ENCODE measurements around the gene ZNF628.
A peak's percentile ranks its signal among the peaks of the same experiment; 100 is the strongest.

Gene ZNF628

DNA sequence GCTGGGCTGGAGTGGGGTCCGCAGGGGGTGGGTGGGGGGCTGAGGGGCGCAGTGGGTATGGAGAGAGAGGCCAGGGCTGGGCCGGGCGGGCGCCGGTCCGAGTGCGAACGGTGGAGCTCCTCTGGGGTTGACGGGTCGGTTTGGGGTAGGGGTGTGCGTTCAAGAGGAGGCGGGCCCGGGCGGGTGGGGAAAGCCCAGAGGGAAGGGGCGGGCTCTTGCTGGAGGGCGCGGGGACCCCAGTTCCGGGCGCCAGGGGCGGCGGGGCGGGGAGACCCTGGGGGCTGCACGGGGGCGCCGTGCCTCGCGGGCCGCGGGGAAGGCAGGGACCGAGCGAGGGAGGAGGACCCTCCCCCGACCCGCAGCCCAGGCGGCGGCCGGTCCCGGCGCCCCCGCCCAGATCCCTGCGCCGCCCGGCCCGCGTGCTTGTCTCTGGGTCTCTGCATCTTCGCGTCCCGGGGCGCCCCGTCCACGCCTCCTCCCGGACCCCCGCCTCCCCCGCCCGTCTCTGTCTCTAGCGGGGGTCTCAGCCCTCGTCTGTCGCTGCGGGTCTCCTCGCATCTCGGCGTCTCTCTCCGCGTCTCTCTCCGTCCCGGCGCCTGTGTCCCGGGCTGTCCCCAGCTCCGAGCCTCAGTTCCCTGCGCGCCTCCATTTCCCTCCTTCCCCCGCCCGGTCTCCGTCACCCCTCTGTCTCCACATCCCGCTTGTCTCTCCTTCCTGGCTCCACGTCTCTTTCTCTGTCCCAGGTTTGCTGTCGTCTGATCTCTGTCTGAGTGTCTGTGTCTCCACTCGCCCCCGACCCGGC is 25.1 kb upstream of the ZNF628 start:
- DNase-seq (ENCODE audit: low read depth): no peak

DNA sequence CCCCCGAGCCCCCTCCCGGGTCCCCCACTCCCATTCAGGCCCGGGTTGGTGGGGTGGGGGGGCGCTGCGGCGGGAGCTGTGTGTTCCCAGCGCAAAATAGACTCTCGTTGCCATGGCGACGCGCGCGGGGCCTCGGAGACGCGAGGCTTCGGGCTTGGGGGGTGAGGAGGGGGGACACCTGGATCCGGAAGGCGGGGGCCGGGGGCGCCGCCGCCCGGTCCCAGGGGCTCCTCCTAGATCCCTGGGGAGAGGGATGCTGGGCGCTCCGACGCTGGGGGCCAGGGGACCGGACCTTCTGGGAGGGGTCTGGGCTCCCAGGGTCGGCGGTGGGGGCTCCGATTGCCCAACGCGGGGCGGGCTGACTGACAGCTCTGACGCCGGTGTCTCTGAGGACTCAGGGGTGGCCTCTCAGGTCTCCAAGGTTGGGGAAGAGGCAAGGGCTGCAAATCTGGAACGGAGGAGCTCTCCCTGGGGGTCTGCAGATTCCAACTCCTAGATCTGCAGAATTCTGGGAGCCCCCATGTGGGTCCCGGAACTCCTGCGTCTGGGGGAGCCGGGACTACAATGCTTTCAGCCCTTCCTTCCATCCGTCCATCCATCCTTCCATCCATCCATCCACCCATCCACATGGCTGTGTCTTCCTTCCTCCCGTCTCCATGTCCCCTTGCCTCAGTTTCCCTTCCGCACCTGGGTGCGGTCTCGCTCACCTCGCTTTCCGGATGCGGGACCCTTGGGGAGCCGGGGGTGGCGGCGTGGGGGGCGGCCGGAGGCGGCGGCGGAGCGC is 24.3 kb upstream of the ZNF628 start:
- no peak for DNase-seq (ENCODE audit: low read depth)

DNA sequence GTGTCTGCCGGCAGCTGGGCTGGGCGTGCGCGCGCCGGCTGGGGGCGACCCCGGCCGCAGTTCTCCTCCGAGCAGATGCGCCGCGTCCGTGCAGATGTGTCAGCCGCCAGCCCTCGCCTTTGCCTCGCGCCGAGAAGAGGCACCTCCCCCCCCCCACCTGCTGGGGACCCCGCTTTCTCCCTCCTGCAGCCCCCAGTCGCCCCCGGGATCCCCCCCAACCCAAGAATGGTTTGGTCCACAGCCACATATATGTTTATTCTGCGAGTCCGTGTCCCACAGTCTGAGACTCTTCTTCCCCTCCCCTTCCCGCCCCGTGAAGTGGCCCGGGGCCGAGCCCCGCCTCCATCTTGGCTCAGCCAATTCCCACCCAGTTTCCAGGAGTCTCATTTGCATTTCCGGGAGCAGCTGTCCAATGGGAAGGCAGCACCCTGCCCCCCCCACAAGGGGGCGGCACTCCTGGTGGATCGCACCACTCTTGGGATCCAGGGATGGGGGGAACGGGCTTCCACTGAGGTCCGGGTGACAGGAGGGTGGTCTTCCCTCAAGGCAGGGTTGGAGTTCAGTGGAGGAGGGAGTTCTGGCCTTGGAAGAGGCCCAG is 23.6 kb upstream of the ZNF628 start:
- DNase-seq (ENCODE audit: low read depth): no peak

DNA sequence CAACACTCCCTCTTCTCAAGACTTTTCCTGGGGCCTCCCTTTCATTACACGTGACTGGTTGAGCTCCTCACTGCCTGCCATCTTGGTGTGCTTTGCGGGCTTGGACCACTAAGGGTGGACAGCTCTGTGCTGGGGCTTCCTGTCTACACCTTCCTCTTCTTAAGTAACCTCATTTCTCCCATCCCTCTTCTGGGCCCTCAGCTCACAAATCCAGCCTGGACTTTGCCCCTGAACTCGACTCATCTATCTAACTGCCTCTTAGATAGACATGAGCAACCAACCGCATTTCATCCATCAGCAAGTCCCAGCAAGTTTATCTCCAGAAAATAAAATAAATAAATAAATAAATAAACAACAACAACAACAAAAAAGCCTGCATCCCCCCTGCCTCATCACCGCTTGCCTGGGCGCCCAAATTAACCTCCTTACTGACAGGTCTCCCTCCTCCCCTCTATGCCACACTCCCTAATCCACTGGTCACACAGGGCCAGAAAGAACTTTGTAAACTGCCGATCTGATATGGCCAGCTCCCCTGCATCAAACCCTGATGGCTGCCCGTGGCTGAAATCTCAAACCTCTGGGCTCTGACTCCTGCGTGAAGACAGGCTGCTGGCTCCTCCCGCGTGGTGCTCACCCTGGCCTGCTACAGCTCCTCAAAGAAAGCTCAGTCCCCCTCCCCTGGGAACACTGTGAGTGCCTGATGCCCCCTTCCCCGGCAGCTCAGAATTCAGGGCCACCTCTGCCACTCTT is 22.7 kb upstream of the ZNF628 start:
- no peak for DNase-seq (ENCODE audit: low read depth)

DNA sequence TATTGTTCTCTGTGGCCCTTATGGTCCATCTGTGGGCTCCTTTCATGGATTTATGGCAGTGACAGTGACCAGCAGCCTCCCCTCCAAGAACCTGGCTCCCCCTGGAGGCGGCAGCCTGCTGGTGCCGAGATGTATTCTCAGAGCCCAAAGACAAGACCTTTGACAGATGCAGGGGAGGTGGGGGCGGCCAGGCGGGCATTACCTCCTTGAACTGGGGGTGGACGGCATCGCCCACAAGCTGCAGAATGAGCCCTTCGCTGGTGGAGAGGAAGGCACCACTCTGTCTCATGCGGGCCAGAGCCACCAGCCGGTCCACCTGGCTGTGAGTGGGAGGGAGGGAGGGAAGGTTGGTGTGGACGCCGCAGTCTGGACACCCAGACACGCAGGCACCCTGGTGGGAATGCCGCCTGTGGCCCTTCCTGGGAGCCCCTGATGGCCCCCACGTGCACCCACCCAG is 21.6 kb upstream of the ZNF628 start:
- no peak for DNase-seq (ENCODE audit: low read depth)

DNA sequence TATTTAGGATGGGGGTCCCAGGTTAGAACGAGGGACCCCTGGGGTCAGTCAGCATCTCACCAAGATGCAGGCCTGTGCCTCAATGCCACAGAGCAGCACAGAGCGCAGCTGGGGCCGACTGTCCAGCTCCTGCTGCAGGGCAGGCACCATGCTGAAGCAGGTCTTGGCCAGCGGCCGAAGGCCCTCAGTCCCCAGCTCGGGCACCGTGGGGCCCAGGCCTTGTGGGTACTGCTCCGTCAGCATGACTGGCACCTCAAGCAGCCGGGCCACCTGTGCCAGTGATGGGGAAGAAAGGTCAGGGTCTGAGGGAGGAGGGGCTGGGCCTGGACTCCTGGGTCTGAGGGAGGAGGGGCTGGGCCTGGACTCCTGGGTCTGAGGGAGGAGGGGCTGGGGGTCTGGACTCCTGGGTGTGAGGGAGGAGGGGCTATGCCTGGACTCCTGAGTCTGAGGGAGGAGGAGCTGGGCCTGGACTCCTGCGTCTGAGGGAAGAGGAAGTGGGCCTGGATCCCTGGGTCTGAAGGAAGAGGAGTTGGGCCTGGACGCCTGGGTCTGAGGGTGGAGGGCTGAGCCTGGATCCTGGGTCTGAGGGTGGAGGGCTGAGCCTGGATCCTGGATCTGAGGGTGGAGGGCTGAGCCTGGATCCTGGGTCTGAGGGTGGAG is 20.7 kb upstream of the ZNF628 start:
- no peak for DNase-seq (ENCODE audit: low read depth)

DNA sequence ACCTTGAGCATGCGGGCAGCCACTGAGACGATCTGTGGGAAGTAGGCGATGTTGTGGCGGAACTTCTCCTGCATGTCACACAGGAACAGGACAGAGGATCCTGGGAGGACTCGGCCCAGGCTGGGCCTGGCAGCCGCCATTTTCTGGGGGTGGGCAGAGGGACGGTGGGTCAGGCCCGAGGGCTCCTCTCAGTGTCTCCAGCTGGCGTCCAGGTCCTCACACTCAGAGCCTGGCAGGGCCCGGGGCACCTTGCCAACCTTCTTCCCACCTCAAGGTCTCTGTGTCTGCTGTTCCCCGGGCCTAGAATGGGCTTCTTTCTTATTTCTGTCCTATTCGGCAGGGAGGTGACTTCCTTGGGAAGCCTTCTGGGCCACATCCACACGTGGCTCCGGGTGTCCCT is 20.1 kb upstream of the ZNF628 start:
- DNase-seq (ENCODE audit: low read depth): no peak

DNA sequence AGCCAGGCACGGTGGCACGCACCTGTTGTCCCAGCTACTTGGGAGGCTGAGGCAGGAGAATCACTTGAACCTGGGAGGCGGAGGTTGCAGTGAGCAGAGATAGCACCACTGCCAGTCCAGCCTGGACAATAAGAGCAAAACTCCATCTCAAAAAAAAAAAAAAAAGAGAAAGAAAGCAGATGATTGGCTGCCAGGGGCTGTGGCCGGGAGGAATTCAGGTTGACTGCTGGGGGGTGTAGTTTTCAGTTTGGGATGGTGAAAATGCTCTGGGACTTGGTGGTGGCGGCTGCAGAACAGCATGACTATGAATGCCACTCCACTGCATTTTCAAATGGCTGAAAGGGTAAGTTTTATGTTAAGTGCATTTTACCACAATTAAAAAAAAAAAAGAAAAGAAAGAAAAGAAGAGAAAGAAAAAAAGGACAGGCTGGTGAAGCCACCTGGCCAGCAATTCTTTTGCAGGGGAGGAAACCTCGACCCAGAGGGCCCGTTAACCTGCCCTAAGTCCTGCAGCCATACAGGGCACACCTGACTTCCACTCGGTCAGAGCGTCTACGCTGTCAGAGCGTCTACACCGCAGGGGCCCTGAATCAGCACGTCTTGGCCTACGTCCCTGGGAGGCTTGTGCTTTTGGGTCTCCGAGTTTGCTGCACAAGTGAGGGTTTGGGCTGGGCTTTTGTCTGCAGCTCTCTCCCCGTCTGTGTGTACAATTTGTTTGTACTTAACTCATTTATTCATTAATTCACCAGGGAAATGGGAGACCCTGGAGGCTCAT is 18.5 kb upstream of the ZNF628 start:
- DNase-seq (ENCODE audit: low read depth): no peak

DNA sequence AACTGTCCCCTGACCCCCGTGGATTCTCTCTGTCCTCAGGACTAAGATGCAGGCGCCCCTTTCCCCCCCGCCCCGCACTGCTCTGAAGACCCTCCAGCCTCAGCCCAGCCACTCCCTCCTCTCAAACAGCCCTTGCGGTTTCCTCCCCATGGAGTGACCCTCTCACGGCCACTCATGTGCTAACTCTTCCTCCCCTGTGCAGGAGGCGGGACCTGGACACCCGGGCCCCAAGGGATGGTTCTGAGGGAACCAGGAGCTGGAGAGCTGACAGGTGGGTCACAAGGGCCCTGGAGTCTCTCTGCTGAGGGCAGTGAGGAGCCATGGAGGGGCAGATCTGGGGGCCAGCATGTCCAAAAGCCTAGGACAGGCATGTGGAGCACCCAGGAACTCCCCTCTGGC is 16.9 kb upstream of the ZNF628 start:
- DNase-seq (ENCODE audit: low read depth): no peak

DNA sequence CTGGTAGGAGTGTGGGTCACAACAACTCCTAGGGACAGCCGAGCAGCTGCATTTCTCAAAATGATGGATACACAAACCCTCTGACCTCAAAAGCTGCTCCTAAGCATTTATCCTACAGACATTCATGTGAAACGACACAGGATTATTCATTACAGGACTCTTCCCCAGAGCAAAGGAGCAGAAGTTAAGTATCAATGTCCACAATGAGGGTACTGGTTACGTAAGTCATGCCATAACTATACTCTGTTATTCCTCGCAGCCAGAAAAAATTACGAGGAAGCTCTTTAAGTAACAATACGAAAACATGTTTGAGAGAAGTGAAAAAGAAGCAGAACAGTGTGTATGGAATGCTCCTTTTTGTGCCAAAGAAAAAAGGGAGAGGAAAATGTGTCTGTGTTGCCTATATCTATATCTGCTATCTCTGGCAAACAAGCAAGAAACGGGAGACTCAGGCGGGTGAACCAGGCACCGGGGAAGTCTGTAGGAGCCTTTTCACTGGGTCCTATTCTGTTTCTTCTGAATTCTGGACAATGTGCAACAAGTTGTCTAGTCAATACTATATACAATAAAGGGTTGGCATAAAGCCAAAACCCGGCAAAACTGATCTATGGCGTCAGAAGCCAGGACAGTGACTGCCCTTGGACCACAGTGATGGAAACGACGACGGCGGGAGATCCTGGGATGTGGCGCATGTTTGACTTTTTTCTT is 16.3 kb upstream of the ZNF628 start:
- no peak for DNase-seq (ENCODE audit: low read depth)

DNA sequence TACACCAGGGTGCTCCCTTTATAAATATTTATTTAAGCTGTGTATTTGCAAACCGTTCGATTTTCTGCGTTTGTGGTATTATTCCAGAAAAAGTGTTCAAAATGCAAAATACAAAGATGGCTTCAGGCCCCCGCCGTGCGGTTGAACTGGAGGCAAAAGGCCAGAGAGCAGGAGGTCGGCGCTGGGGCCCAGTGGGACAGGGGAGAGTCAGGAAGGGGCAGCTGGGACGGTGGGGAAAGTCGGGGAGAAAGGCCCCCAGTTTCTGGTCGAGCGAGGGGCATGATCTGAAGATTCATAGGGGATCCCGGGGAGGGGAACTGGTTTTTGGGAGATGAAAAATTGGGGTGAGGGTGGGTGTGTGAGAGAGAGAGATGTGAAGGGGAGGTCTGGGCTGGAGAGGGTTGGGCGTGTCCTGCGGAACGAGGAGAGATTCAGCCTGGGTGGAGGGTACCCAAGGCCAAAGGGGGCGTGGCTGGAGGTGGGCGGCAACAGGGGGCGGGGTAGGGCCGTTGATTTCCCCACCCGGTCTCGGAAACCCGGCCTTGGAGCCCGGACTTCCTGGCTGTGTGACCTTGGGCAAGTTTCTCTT is 15.7 kb upstream of the ZNF628 start:
- DNase-seq (ENCODE audit: low read depth): no peak

DNA sequence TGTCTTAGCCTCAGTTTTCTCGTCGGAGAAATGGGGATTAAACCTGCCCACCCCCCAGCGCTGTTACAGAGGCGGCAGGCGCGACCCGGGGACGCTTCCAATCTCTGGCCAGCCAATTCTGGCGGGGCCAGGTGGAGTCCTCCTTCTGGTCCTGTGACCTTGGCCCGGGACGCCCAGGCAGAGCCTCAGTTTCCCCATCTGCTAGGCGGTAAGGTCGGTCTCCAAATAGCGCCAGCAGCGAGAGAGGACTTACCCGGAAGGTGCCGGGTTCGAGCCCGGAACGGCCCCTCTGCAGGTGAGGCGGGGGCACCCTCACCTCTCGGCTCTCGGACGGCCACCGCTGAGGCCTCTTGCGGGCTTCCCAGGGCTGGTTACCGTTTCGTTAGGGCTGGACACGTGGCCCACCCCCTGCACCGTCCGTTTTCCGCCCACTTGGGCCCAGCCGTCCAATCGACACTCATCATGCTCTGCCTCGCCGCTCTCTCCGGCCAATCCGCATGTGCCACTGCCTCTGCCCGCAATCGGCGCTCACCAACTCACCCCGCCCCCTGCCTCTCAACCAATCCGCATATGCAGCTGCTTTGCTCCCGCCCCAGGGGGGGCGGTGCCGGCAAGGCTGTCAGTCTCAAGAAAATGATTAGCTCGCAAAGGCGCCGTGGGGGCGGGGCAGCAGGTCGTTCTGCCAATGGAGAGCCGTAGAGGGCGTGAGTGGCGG is 15.0 kb upstream of the ZNF628 start, which contains the start of gene ISOC2:
TSS of gene ISOC2 (minus strand) at position 384 of the 715 bp plus-strand sequence. CDS start 5,156 bp downstream, outside the sequence.
- peak; percentile 100 for DNase-seq (ENCODE audit: low read depth)

DNA sequence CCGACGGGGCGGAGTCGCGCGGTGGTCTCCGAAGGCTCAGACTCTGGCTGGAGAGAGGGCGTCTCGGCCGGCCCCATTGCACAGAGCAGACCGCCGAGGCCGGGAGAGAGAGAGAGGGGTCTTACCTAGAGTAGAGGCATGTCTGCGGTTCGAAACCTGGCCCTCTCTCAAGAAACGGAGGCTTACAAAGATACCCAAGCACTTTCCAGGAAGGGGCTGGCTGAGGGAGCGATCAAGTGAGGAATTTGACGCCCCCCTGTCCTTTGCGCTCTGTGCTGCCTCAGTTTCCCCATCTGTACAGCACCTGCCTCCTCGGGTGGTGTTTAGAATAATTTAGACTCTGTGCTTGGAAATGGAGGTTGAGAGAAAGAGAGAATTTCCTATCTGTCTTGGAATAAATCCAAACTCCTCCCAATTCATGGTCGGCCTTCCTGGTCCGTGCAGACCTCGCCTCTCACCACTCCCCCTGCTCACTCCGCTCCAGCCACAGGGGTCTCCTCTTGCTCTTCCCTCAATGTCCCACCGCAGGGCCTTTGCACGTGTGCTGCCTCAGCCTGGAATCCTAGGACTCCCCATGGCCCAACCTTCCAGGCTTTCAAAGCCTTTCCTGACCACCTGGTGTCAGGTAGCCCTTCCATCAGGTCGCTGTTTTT is 14.3 kb upstream of the ZNF628 start:
- no peak for DNase-seq (ENCODE audit: low read depth)

DNA sequence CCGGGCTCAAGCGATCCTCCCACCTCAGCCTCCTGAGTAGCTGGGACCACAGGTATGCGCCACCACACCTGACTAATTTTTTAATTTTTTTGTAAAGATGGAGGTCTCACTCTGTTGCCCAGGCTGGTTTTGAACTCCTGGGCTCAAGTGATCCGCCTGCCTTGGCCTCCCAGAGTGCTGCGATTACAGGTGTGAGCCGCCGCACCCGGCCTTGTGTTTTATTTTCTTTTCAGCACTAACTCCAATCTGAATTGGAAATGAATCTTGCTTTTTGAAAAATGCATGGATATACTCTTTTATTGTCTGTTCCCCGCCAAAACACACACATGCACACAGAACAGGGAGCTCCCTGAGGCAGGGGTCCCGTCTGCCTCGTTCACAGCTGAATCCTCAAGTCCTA is 13.7 kb upstream of the ZNF628 start:
- DNase-seq (ENCODE audit: low read depth): no peak

DNA sequence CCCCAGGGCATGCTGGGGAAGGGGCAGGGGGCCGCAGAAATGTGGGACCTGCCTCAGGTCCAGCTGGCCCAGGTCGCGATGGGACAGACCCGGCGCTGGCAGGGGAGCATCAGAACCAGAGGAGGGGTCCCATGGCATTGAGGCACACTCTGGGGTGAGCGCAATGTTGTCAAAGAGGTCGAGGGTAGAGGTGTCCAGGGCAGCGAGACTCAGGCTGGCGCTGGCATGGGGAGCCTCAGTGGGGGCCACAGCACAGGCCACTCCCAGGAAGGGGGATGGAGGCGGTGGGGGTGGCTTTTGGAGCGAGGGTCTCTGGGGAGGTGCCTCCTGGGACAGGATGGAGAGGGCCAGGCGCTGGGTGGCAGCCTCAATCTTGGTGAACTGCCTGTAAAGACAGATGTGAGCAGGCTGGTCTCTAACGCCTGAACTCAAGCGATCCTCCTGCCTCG is 12.8 kb upstream of the ZNF628 start:
- no peak for DNase-seq (ENCODE audit: low read depth)

DNA sequence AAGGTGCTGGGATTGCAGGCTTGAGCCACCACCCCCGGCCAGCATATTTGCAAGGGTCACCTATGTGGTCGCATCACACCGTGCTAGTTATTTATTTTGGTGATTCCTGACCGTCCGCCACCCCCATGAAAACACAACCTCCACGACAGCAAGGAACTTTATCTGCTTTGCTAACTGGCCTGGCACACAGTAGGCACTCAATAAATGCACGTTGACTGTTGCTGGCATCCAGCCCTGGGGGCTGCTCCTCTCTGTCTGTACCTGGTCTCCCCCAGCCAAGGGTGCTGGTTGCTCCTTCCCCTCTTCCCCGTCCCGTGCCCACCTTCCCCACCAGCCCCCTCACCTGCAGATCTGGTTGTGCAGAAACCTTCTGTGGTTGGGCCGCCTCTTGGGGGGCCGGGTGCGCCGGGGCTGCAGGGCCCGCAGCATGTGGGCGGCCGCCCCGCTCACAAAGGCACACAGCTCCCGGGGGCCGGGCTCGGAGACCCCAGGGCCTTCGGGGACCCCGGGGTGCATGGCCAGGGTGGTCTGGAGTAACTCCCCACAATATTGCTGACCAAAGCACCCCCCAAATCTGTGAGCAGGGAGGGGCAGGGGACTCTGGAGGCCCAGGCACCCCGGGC is 12.3 kb upstream of the ZNF628 start:
- no peak for DNase-seq (ENCODE audit: low read depth)

DNA sequence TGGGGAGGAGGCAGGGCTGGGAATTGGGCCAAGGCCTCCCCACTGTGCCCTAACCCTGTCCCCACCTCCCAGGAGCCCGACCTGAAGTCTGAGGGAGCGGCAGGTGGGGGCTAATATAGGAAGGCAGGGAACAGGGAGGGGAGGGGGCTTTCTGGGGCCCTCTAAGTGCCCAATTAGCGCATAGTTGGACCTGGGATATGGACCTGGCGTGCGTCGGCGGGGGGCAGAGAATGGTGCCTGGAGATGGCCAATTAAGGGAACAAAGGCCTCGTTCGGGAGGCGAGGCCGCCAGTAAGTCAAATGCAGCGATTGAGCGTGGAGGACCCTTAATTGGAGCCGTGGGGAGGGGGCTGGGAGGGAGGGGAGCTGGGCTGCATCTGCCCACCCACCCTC is 11.8 kb upstream of the ZNF628 start, which contains the start of gene C19orf85:
TSS of gene C19orf85 (minus strand) at position 90 of the 393 bp plus-strand sequence. CDS start 197 bp downstream, outside the sequence.
- no peak for DNase-seq (ENCODE audit: low read depth)

All from HS-27A (cell line).